Uterus (tissue), 2 donors: ENCODE measurements around the gene TEKT2.

Source experiments
- POLR2A ChIP-seq, 2 donors: fragments of 450-650 bp; IDR thresholded peaks; one replicate each; pipeline ENCODE4 v1.6.1; 2016; ENCODE audit warnings: antibody characterized with exemption in 2 of 2, mild to moderate bottlenecking in 1 of 2, moderate library complexity in 1 of 2
- TF ChIP-seq, protein P1 (sequence below), 4 experiments: fragments of 200-600 bp in 2 of 4; fragments of 450-650 bp in 2 of 4; sonication (generic) in 2 of 4; IDR thresholded peaks; one replicate each; pipeline ENCODE4 v1.5.1; 2016 to 2019; ENCODE audit warnings: antibody characterized with exemption in 4 of 4, mild to moderate bottlenecking in 2 of 4, moderate library complexity in 1 of 4

DNA sequence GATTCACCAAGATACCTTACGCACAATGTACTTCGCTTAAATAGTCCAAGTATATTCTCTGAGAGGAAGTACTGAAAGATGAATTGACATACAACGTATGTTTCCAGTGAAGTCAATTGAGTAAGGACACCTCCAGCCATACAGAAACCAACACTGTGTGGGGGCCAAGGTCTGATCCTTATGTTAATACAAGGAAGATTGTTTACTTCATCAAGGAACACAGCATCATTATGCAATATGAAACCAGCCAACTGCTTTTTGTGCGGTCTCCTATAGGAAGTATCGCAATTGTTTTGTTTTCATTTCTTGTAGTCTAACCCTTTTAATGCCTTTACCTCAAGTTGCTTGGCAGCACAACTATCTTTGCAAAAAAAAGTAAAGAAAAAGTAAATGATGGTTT is 28.2 kb upstream of the TEKT2 start:
- TF ChIP-seq, protein P1, sequence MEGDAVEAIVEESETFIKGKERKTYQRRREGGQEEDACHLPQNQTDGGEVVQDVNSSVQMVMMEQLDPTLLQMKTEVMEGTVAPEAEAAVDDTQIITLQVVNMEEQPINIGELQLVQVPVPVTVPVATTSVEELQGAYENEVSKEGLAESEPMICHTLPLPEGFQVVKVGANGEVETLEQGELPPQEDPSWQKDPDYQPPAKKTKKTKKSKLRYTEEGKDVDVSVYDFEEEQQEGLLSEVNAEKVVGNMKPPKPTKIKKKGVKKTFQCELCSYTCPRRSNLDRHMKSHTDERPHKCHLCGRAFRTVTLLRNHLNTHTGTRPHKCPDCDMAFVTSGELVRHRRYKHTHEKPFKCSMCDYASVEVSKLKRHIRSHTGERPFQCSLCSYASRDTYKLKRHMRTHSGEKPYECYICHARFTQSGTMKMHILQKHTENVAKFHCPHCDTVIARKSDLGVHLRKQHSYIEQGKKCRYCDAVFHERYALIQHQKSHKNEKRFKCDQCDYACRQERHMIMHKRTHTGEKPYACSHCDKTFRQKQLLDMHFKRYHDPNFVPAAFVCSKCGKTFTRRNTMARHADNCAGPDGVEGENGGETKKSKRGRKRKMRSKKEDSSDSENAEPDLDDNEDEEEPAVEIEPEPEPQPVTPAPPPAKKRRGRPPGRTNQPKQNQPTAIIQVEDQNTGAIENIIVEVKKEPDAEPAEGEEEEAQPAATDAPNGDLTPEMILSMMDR (IDR thresholded peaks at IDR 0.05): no peak
- no peak for TF ChIP-seq POLR2A (IDR thresholded peaks at IDR 0.05)
